ENCODE results near the gene PDF. TPM values are rescaled to one million over a fixed set of nuclear protein-coding genes. Genes with fewer than 3 reads are reported as not detected.

Gene PDF
- total and polyA plus RNA-seq, 2 of the 13 experiments (the other 11 are each of a cell fraction or from before 2014, with no cell fraction given) = 12.4 to 48.8 TPM

- TF ChIP-seq ZNF530 (CRISPR knock-in tag; IDR thresholded peaks at IDR 0.05; ENCODE audit: low read depth) (no peak), ARNTL (CRISPR knock-in tag; IDR thresholded peaks at IDR 0.05) (no peak), HNF4G (IDR thresholded peaks at IDR 0.05; ENCODE audit: borderline replicate concordance, low read depth, low read length) (no peak), HNF4G (CRISPR knock-in tag; IDR thresholded peaks at IDR 0.05; ENCODE audit: borderline replicate concordance, low read depth) (no peak), FOXJ3 (CRISPR knock-in tag; IDR thresholded peaks at IDR 0.05; ENCODE audit: borderline replicate concordance) (no peak), ZBTB33 (CRISPR knock-in tag; IDR thresholded peaks at IDR 0.05) (peak; percentile 97), PRPF4 (IDR thresholded peaks at IDR 0.05; ENCODE audit: low read depth, low read length, poor library complexity, severe bottlenecking) (no peak), KDM6A (CRISPR knock-in tag; IDR thresholded peaks at IDR 0.05; ENCODE audit: low read depth) (no peak), KLF15 (CRISPR knock-in tag; IDR thresholded peaks at IDR 0.05; ENCODE audit: borderline replicate concordance) (no peak), SRY (CRISPR knock-in tag; IDR thresholded peaks at IDR 0.05) (no peak), FIP1L1 (IDR thresholded peaks at IDR 0.05; ENCODE audit: borderline replicate concordance, insufficient read depth, low read depth, low read length) (no peak), NR2F6 (IDR thresholded peaks at IDR 0.05) (peak; percentile 84), NR2F6 (CRISPR knock-in tag; IDR thresholded peaks at IDR 0.05) (peak; percentile 84), SOX5 (CRISPR knock-in tag; IDR thresholded peaks at IDR 0.05; ENCODE audit: borderline replicate concordance) (0 out of 2 replicates have a peak, but pooled peaks have one; percentile 11), HIC2 (CRISPR knock-in tag; IDR thresholded peaks at IDR 0.05; ENCODE audit: low read depth) (peak; percentile 68; the same call in 1 of the 2 replicates)
- TF ChIP-seq, protein P1, sequence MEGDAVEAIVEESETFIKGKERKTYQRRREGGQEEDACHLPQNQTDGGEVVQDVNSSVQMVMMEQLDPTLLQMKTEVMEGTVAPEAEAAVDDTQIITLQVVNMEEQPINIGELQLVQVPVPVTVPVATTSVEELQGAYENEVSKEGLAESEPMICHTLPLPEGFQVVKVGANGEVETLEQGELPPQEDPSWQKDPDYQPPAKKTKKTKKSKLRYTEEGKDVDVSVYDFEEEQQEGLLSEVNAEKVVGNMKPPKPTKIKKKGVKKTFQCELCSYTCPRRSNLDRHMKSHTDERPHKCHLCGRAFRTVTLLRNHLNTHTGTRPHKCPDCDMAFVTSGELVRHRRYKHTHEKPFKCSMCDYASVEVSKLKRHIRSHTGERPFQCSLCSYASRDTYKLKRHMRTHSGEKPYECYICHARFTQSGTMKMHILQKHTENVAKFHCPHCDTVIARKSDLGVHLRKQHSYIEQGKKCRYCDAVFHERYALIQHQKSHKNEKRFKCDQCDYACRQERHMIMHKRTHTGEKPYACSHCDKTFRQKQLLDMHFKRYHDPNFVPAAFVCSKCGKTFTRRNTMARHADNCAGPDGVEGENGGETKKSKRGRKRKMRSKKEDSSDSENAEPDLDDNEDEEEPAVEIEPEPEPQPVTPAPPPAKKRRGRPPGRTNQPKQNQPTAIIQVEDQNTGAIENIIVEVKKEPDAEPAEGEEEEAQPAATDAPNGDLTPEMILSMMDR (CRISPR knock-in tag; IDR thresholded peaks at IDR 0.05) = no peak
- TF ChIP-seq, protein P2, sequence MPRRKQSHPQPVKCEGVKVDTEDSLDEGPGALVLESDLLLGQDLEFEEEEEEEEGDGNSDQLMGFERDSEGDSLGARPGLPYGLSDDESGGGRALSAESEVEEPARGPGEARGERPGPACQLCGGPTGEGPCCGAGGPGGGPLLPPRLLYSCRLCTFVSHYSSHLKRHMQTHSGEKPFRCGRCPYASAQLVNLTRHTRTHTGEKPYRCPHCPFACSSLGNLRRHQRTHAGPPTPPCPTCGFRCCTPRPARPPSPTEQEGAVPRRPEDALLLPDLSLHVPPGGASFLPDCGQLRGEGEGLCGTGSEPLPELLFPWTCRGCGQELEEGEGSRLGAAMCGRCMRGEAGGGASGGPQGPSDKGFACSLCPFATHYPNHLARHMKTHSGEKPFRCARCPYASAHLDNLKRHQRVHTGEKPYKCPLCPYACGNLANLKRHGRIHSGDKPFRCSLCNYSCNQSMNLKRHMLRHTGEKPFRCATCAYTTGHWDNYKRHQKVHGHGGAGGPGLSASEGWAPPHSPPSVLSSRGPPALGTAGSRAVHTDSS (CRISPR knock-in tag; conservative IDR thresholded peaks at IDR 0.05) = no peak
- TF ChIP-seq, protein P3, sequence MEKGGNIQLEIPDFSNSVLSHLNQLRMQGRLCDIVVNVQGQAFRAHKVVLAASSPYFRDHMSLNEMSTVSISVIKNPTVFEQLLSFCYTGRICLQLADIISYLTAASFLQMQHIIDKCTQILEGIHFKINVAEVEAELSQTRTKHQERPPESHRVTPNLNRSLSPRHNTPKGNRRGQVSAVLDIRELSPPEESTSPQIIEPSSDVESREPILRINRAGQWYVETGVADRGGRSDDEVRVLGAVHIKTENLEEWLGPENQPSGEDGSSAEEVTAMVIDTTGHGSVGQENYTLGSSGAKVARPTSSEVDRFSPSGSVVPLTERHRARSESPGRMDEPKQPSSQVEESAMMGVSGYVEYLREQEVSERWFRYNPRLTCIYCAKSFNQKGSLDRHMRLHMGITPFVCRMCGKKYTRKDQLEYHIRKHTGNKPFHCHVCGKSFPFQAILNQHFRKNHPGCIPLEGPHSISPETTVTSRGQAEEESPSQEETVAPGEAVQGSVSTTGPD (CRISPR knock-in tag; IDR thresholded peaks at IDR 0.05) = peak; percentile 60; the same call in 1 of the 2 replicates
- TF ChIP-seq, protein P4, sequence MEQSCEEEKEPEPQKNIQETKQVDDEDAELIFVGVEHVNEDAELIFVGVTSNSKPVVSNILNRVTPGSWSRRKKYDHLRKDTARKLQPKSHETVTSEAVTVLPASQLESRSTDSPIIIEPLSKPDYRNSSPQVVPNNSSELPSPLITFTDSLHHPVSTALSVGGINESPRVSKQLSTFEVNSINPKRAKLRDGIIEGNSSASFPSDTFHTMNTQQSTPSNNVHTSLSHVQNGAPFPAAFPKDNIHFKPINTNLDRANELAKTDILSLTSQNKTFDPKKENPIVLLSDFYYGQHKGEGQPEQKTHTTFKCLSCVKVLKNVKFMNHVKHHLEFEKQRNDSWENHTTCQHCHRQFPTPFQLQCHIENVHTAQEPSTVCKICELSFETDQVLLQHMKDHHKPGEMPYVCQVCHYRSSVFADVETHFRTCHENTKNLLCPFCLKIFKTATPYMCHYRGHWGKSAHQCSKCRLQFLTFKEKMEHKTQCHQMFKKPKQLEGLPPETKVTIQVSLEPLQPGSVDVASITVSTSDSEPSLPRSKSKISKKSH (CRISPR knock-in tag; IDR thresholded peaks at IDR 0.05; ENCODE audit: borderline replicate concordance) = no peak
These were observed 46.1 kb upstream of the PDF start (continued) for GRCh38 chr16:69376393-69377059.
